ENCODE data around the gene DPP7.

DNA sequence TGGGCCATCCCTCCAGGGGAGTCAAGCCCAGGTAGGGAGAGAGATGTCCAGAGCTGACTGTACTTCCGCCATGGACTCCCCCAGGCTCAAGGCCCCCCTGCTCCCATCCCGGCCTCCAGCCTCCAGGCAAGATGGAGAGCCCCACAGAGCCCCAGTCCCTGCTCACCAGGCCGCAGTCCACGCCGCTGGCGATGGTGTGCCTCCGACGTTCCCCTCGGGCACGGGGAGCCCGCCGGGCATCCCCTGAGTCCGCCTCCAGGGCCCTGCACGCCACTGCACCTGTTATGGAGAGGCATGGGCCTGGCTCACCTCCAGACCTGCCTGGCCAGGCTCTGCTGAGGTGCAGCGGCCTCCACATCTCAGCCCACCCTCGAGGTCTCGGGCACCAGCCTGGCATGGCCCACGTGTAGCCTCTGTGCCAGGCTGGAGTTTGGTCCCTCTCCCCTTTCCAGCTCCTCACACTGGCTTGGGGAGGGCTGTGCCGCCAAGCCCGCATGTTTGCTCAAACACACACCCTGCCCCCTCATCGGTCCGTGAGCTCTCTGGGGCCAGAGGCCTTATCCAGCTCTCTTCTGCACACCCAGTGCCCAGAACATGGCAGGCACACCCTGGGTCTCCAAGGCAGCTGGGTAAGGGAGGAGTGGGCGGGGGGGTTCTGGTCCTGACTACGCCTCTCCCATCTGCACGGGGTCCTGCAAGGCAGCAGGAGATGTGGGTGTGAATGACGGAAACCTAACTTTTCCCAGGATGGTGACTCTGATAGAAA is 48.3 kb downstream of the DPP7 start:
- TF ChIP-seq, protein P1, sequence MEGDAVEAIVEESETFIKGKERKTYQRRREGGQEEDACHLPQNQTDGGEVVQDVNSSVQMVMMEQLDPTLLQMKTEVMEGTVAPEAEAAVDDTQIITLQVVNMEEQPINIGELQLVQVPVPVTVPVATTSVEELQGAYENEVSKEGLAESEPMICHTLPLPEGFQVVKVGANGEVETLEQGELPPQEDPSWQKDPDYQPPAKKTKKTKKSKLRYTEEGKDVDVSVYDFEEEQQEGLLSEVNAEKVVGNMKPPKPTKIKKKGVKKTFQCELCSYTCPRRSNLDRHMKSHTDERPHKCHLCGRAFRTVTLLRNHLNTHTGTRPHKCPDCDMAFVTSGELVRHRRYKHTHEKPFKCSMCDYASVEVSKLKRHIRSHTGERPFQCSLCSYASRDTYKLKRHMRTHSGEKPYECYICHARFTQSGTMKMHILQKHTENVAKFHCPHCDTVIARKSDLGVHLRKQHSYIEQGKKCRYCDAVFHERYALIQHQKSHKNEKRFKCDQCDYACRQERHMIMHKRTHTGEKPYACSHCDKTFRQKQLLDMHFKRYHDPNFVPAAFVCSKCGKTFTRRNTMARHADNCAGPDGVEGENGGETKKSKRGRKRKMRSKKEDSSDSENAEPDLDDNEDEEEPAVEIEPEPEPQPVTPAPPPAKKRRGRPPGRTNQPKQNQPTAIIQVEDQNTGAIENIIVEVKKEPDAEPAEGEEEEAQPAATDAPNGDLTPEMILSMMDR (IDR thresholded peaks at IDR 0.05; ENCODE audit: poor library complexity), result no peak
- no peak for TF ChIP-seq EZH2 (IDR thresholded peaks at IDR 0.05; ENCODE audit: borderline replicate concordance)

Data from hepatocyte (in vitro differentiated cells).